H1 (cell line): ENCODE data around the gene ACRV1. TPM values are rescaled to one million over a fixed set of nuclear protein-coding genes. Genes with fewer than 3 reads are reported as not detected.

Experiments
- BCL11A ChIP-seq, 2 experiments: IDR thresholded peaks; one replicate each; pipeline ENCODE4 v1.6.1; 2011; ENCODE audit warnings: low read depth in 2 of 2, low read length in 2 of 2, mild to moderate bottlenecking in 2 of 2
- CHD7 ChIP-seq: fragments of 300-600 bp; sonication (generic); IDR thresholded peaks from 2 replicates; pipeline ENCODE4 v1.7.1; 2012; ENCODE audit warnings: low read length, moderate library complexity, mild to moderate bottlenecking, inconsistent platforms; ENCODE audit not compliant: insufficient replicate concordance
- KDM1A ChIP-seq: fragments of 200-600, 300-600 bp; sonication (generic); IDR thresholded peaks from 2 replicates; pipeline ENCODE4 v1.7.1; 2016; ENCODE audit warnings: mild to moderate bottlenecking, low read length, borderline replicate concordance
- KDM4A ChIP-seq: IDR thresholded peaks from one replicate; pipeline ENCODE4 v1.7.1; 2012; ENCODE audit warnings: low read depth, mild to moderate bottlenecking, moderate library complexity, low read length, inconsistent platforms; ENCODE audit not compliant: severe bottlenecking
- KDM5A ChIP-seq: fragments of 200-600 bp; IDR thresholded peaks from 2 replicates; pipeline ENCODE4 v1.7.1; 2012; ENCODE audit warnings: mild to moderate bottlenecking, low read length, inconsistent platforms, mixed read lengths
- polyA plus RNA-seq, 7 experiments: library from polyadenylated mRNA; depleted of rRNA in 3 of 7; stranded (reverse) in 5 of 7; unstranded in 2 of 7; fragments of >200 nt in 5 of 7; fragments of 200-250 nt in 2 of 7; gene quantifications; 1 replicate in 5 of 7; 2 replicates in 1 of 7; 4 replicates in 1 of 7; pipeline versions ENCODE4 v1.2.1 to v1.2.3, GENCODE V29; 2011 to 2013; ENCODE audit warnings: missing spikeins in 2 of 7, mixed read lengths in 2 of 7
- total RNA-seq: library from RNA; stranded (reverse); fragmentation: NEBNext Ultra II Directional; extraction: Animal tissue kit (Norgen Biotek cat#: 25700); gene quantifications from 2 replicates; pipeline ENCODE4 v1.2.1, GENCODE V29; 2021

ACRV1 gene
- total and polyA plus RNA-seq, 2 of the 8 experiments (the other 6 are each of a cell fraction or from before 2014, with no cell fraction given): 0.06 TPM; not detected in 1

DNA sequence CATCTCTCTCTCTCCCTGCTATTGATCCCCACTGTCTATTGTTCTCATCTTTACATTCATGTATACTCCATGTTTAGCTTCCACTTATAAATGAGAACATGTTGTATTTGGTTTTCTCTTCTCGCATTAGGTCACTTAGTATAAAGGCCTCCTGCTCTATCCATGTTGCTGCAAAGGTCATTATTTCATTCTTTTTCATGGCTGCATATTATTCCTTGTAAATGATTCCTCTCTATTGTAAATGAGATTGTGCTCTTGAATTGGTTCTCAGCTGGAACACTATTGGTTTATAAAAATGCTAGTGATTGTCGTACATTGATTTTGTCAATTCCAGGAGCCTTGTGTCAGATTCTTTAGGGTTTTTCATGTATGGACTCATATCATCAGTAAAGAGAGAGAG, 13.5 kb downstream of the ACRV1 start (continued):
- TF ChIP-seq KDM5A (no peak), KDM4A (no peak), KDM1A (no peak), CHD7 (no peak), BCL11A (IDR thresholded peaks at IDR 0.05; ENCODE audit: low read depth in 2 of 2, low read length in 2 of 2) (no peak)
